CD4-positive, alpha-beta T cell treated with Interleukin-6 for 4 hours (primary cell): Measurements from ENCODE around the gene EPS8L2.

Source experiments
- DNase-seq: peaks from one replicate; pipeline ENCODE4 v3.0.0-alpha.2; 2020; ENCODE audit warnings: mixed read lengths

Gene EPS8L2

GRCh38 chr11:763073-763463, 57.0 kb downstream of the EPS8L2 start:
- DNase-seq = no peak

- DNase-seq = no peak
These were observed 57.7 kb downstream of the EPS8L2 start for GRCh38 chr11:763549-764321.

- no peak for DNase-seq
These were observed 58.4 kb downstream of the EPS8L2 start for GRCh38 chr11:764322-765024.

- peak; percentile 74 for DNase-seq
These were observed 59.2 kb downstream of the EPS8L2 start for GRCh38 chr11:765025-765801.

- DNase-seq = no peak
These were observed 59.7 kb downstream of the EPS8L2 start for GRCh38 chr11:765802-766091.

- no peak for DNase-seq
These were observed 60.3 kb downstream of the EPS8L2 start for GRCh38 chr11:766106-766935.

- DNase-seq = no peak
These were observed 60.8 kb downstream of the EPS8L2 start for GRCh38 chr11:766936-767210.

GRCh38 chr11:767238-767637, 61.2 kb downstream of the EPS8L2 start:
- no peak for DNase-seq

- no peak for DNase-seq
These were observed 64.0 kb downstream of the EPS8L2 start for GRCh38 chr11:769887-770641.

GRCh38 chr11:770642-771616, 64.9 kb downstream of the EPS8L2 start:
- DNase-seq = no peak

GRCh38 chr11:771617-772204, 65.7 kb downstream of the EPS8L2 start:
- DNase-seq = no peak

GRCh38 chr11:772429-773390, 66.7 kb downstream of the EPS8L2 start:
- DNase-seq = no peak

- DNase-seq = no peak
These were observed 67.4 kb downstream of the EPS8L2 start for GRCh38 chr11:773425-773824.

- no peak for DNase-seq
These were observed 67.8 kb downstream of the EPS8L2 start for GRCh38 chr11:773830-774229.

GRCh38 chr11:774873-775592, 69.0 kb downstream of the EPS8L2 start:
- DNase-seq = no peak

- no peak for DNase-seq
These were observed 70.2 kb downstream of the EPS8L2 start for GRCh38 chr11:776263-776560.

- DNase-seq = no peak
These were observed 70.7 kb downstream of the EPS8L2 start for GRCh38 chr11:776561-777287.
